GM18951 (cell line): ENCODE results near the gene BACH2.

Experiments
- POLR2A ChIP-seq: IDR thresholded peaks from 4 replicates; pipeline ENCODE4 v1.6.1; 2011; ENCODE audit warnings: mild to moderate bottlenecking; ENCODE audit not compliant: insufficient read length, insufficient read depth; ENCODE audit errors: extremely low read depth
- in situ Hi-C: fragments of 300-500 bp; cut with MboI; formaldehyde crosslinking; loops from one replicate; pipeline ENCODE4 v1.12.0; 2022; ENCODE audit warnings: low sequenced_read_pairs, mixed read lengths, inconsistent platforms; ENCODE audit not compliant: unreplicated experiment

Gene BACH2

DNA sequence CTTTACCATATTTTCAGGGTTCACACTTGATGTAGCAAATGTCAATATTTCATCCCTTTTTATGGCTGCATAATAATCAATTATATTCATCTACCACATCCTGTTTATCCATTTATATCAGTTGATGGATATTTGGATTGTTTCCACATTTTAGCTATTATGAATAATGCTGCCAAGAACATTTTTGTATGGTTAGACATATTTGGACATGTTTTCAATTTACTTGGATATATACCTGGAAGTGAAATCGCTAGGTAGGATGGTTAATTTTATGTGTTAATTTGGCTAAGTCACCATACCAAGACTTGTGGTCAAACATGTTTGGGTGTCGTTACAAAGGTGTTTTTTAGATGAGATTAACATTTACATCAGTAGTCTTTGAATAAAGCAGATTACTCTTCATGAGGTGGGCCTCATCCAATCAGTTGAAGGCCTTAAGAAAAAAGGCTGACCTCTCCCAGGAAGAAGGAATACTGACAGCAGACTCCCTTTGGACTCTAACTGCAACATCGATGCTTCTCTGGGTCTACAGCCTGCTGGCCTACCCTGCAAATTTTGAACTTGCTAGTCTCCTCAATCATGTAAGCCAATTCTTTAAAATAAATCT lies 196.5 kb downstream of the BACH2 start:
- in situ Hi-C loops = no loop called here
- TF ChIP-seq POLR2A = no peak

DNA sequence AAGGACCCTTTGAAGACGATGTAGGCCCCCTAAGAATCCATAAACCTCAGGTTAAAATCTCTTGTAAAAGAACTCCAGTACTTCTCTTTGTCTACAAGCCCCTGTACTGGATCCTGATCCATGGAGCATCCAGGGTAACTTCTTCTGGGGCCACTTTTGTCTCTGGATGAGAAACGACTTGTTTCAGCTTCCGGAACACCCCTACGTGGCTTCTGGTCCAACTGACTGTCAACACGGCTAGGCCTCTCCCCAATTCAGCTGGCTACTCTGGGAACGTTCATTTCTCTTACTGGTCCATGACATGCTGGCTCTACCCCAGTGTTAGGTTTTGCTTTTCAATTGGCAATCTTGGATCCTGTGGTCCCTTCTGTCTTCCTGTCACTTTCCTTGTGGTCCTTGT lies 198.0 kb downstream of the BACH2 start:
- no peak for TF ChIP-seq POLR2A
- in situ Hi-C loops = no loop called here

DNA sequence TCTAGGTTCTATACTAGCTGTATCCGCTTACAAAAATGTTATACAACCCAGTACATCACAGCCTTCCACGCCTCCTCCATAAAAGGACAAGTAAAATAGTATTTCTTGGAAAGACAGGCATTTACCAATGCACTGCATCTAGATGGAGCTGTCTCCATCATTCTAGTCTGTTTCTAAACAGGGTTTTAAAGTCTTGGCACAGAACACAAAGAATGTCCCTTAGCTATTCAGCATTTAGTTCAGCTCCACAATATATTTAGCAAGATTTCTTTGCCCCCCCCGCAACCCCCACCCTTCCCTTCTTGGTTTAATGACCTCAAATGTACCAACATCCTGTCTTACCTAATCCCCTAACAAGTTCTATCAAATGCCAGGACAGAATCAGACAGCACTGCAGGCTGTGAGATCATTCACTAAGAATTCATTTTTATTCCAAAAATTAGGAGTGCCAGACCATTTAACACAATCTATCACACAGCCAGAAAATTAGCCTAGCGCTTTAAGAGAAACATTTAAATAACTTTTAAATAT lies 198.6 kb downstream of the BACH2 start:
- in situ Hi-C loops = no loop called here
- TF ChIP-seq POLR2A = no peak

DNA sequence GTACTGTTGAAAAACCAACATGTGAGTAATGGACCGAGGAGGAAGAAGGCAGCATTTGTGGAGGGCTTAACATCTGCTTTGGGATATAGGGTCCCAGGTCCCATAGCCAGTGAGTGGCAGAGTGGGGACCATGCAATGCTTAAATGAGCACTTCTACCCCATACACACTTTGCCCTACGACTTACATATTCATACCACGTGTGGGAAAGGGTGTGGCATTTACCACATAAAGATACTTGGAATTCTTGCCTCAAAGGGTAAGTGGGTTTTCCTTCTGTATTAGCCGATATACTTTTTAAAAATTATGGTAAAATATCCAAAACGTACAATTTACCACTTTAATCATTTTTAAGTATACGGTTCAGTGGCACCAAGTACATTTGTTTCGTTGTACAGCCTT lies 199.3 kb downstream of the BACH2 start:
- no peak for TF ChIP-seq POLR2A

DNA sequence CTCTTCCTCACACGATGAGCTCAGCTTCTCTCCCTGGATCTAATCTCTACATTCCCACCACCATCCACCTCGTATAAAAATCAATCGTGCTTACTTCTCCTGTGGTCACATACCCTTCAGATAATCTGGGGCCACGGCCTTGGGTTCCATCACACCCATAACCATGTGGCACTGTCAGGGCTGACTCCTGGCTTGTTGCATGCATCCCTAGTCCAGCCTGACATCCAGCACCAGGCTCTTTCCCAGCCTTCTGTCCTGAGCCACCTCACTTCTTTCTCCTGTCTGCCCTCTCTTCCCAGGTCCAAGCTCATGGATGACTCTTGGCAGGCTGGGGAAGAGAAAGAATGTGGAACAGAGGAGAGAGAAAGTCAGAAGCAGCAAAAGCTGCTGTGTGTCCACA lies 199.8 kb downstream of the BACH2 start:
- in situ Hi-C loops = no loop called here
- no peak for TF ChIP-seq POLR2A

More for the DNA sequence above, 199.3 kb downstream of the BACH2 start:
- in situ Hi-C loops = no loop called here

DNA sequence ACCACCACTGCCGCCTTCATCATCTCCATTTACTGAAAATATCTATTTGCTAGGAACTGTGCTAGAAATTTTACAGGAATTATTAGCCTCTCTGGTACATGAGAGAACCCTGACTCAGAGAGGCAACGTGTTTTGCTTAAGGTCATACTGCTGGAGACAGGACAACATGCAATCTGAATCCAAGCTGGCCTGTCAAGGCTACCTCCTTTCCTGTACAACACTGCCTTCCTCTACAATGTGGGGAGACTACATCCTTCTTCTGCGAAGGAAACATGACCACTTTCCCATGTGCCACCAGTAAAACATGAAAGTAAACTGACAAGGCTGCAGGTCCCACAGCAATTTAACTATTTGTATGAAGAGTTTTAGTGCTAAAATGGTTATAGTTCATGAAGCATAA lies 200.9 kb downstream of the BACH2 start:
- TF ChIP-seq POLR2A = no peak
- in situ Hi-C loops = no loop called here

DNA sequence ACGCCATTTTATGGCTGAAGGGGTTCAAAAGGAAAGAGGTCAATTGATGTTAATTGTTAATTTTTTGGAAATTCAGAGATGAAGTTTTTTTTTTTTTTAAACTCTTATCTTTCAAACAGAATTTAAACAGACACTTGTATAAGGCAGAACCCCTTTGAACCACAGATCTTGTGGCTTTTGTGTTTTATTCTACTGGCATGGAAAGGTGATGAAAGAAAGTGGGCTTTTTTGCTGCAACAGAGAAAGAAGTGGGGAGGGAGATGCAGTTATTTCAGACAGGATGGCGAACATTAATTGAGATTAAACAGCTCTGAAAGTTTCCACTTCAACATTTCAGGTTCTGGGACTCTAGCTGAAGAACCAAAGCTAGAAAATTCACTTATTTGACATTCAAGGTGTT lies 201.5 kb downstream of the BACH2 start:
- TF ChIP-seq POLR2A = no peak
- in situ Hi-C loops = no loop called here

DNA sequence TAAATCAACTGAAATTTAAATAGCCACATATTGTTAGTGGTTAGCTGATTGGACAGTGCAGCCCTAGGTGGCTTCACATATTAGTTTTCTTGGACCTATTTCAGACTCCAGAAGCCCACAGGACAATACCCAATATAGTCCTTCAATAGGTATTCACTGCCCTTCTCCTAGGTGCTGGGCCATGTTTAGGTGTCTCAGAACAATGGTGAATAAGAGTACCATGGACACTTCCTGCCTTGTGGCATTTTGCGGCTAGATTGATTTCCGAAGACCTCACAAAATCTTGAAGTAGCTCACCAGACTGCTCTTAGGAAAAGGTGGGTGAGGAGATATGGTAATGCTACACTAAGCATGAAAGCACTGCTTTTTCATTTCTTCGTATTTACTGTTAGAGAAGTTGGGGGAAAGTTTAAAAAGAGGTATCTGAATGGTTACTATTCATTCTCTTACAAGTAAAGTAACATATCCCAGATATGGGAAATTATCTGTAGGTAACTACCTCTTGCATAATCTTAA lies 203.0 kb downstream of the BACH2 start:
- in situ Hi-C loops = no loop called here
- TF ChIP-seq POLR2A = no peak

DNA sequence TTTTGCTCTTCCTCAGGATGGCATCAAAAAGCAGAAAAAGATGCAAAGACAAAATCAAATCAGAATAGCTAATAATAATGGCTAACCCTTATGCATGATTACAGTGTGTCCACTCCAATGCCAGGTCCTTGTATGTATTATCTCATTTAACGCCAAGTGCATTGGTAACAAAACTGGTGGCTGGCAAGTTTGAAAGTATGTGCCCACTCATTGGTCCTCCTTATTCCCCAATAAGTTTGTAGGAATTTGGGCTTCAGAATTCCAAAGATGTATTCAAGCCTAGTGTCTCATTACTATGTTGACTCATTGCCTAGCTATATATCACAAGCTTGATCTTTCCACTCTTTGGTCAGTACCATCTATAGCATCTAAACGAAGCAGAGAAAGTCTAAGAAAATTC lies 205.8 kb downstream of the BACH2 start:
- no peak for TF ChIP-seq POLR2A

DNA sequence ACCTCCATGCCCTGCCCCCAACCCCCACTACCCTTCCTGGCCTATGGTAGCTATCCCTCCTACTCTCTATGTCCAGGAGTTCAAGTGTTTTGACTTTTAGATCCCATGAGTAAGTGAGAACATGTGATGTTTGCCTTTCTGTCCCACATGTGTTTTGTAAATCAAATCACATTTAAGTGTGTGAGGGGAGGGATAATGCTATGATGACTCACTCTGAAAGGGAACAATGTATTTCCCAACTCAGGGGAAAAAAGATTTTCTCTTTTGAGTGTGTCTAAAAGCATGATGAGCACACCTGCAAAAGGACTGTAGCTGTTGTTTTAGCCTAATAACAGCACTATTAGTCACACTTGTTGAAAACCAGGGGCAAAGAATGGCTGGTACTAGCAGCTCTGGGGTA lies 208.6 kb downstream of the BACH2 start:
- TF ChIP-seq POLR2A = no peak
- in situ Hi-C loops = no loop called here

More for the DNA sequence above, 205.8 kb downstream of the BACH2 start:
- in situ Hi-C loops = no loop called here

DNA sequence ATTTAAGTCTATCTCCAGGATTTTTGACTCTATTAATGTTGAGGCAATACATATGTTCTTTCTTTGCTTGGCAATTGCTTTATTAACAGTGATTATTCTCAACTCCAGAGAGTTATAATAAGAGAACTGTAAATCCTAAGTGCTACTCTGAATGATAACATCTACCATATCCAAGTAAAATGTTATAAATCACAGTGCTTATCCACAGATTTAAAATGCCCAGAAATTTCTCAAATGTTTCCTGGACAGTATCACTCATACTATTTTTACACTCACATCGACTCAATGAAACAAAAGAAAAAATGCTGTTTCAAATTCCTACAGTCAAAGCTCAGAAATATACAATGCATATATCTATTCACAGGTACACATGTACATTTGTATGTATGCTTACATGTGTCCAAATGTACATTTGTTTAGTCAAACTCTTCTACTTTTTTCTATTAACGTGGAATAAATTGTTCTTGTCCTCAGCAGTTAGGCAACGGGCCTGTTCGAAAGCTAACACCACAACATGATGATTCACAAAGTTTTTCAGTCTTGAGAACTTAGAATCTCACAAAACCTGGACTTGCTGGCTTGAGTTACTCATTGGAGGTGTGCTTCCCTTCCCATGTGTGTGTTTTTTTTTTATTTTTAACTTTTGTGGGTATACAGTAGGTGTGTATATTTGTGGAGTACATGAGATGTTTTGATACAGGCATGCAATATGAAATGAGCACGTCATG lies 209.4 kb downstream of the BACH2 start:
- TF ChIP-seq POLR2A = no peak
- in situ Hi-C loops = no loop called here

DNA sequence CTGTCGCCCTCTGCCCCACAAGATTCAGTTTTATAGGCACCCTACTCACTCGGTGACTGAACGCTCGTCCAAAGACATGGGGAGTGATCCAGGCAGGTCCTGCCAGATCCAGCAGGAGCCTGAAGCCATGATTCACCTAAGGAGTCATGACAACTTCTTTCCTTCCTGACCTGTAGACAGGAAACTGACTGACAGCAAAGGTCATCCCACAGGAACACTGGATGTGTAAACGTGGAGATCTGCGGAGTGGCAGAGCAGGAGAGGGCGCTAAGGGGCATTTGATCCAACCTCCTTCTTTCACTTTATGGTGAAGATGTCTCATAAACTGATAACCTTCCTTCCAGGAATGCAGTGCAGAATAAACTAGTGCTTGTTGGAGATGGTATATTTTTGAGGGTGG lies 210.1 kb downstream of the BACH2 start:
- in situ Hi-C loops = no loop called here
- no peak for TF ChIP-seq POLR2A

DNA sequence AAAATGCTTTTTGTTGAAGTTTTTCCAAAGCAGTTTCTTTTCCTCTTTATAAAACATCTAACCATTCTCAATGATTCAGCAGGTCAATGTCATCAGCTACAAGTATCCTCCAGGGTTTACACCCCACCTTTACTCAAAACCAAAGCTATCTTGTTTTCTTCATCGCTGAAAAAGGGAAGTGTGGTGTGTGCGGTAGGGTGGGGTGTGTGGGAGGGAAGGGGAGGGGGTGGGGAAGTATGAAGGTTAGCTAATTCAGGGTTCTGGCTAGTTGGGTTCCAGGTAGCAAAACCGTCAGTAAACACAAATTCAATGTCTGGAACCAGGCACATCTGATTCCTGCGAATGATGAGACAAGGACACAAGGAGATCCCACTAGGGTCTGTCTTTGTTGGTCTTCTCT lies 212.8 kb downstream of the BACH2 start:
- TF ChIP-seq POLR2A = no peak
- in situ Hi-C loops = no loop called here

DNA sequence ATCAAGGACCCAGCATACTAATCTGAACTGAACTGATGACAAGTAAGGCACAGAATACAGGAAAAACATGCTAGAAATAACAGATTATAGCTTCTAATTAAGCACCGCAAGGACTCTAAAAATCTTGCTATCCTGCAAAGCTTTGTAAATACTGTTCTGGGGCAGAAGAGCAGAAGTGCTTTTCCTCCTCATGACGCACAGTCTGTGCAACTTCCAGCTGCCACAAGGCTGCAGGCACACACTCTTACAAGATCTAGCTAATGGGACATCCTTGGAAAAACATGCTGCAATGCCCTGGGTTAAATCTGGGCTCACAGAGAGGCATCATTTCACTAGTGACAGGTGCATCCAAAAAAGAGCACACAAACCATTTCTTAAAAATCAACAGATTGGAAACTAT lies 213.8 kb downstream of the BACH2 start:
- in situ Hi-C loops = no loop called here
- no peak for TF ChIP-seq POLR2A
